H9 (cell line): ENCODE results near the gene TMPRSS11B. TPM values are rescaled to one million over a fixed set of nuclear protein-coding genes. Genes with fewer than 3 reads are reported as not detected.

ENCODE experiments used
- DNase-seq: peaks from one replicate; pipeline ENCODE4 v3.0.0-alpha.2; 2017
- H2AFZ ChIP-seq: one replicate; pipeline ENCODE4 v1.6.1; 2013; ENCODE audit warnings: mild to moderate bottlenecking, low read length, control low read depth, moderate library complexity
- H2AK5ac ChIP-seq: 2 replicates; pipeline ENCODE4 v1.6.1; 2013; ENCODE audit warnings: low read length, control low read depth, mixed read lengths; ENCODE audit not compliant: insufficient read length
- H2BK120ac ChIP-seq: one replicate; pipeline ENCODE4 v1.6.1; 2013; ENCODE audit warnings: low read depth, mild to moderate bottlenecking, low read length, control low read depth, inconsistent platforms; ENCODE audit not compliant: poor library complexity, severe bottlenecking
- H2BK12ac ChIP-seq: 2 replicates; pipeline ENCODE4 v1.6.1; 2013; ENCODE audit warnings: low read length, control low read depth, mixed read lengths, low read depth; ENCODE audit not compliant: insufficient read length
- H2BK15ac ChIP-seq: 2 replicates; pipeline ENCODE4 v1.6.1; 2013; ENCODE audit warnings: low read depth, low read length, control low read depth
- H2BK20ac ChIP-seq: one replicate; pipeline ENCODE4 v1.6.1; 2013; ENCODE audit warnings: low read depth, mild to moderate bottlenecking, low read length, control low read depth, inconsistent platforms; ENCODE audit not compliant: poor library complexity, severe bottlenecking
- H2BK5ac ChIP-seq: 2 replicates; pipeline ENCODE4 v1.6.1; 2013; ENCODE audit warnings: low read length, control low read depth, mixed read lengths; ENCODE audit not compliant: insufficient read length
- H3K14ac ChIP-seq: 2 replicates; pipeline ENCODE4 v1.6.1; 2013; ENCODE audit warnings: low read length, control low read depth; ENCODE audit not compliant: insufficient read depth
- H3K18ac ChIP-seq: 2 replicates; pipeline ENCODE4 v1.6.1; 2013; ENCODE audit warnings: low read depth, mild to moderate bottlenecking, mixed read lengths, low read length, control low read depth; ENCODE audit not compliant: insufficient read length
- H3K23ac ChIP-seq: 2 replicates; pipeline ENCODE4 v1.6.1; 2013; ENCODE audit warnings: low read length, control low read depth, mixed read lengths, low read depth; ENCODE audit not compliant: insufficient read length
- H3K23me2 ChIP-seq: 2 replicates; pipeline ENCODE4 v1.6.1; 2013; ENCODE audit warnings: low read depth, mild to moderate bottlenecking, mixed read lengths, low read length, control low read depth; ENCODE audit not compliant: insufficient read length, poor library complexity, severe bottlenecking
- H3K27ac ChIP-seq: 2 replicates; pipeline ENCODE4 v1.5.1; 2013; ENCODE audit warnings: low read length, control low read depth, mixed read lengths, low read depth; ENCODE audit not compliant: insufficient read length
- H3K27me3 ChIP-seq: 2 replicates; pipeline ENCODE4 v1.6.1; 2013; ENCODE audit warnings: low read length, control low read depth, inconsistent platforms; ENCODE audit not compliant: insufficient read depth
- H3K4ac ChIP-seq: 2 replicates; pipeline ENCODE4 v1.6.1; 2013; ENCODE audit warnings: low read depth, mild to moderate bottlenecking, control low read depth, inconsistent platforms, low read length, moderate library complexity
- H3K4me1 ChIP-seq: 2 replicates; pipeline ENCODE4 v1.6.1; 2013; ENCODE audit warnings: low read length, control low read depth, inconsistent platforms; ENCODE audit not compliant: insufficient read depth
- H3K4me2 ChIP-seq: 2 replicates; pipeline ENCODE4 v1.6.1; 2013; ENCODE audit warnings: low read length, control low read depth, mixed read lengths; ENCODE audit not compliant: insufficient read length, insufficient read depth
- H3K56ac ChIP-seq: 2 replicates; pipeline ENCODE4 v1.6.1; 2013; ENCODE audit warnings: low read depth, mild to moderate bottlenecking, mixed read lengths, low read length, control low read depth; ENCODE audit not compliant: insufficient read length
- H3K79me1 ChIP-seq: 2 replicates; pipeline ENCODE4 v1.6.1; 2013; ENCODE audit warnings: low read depth, mild to moderate bottlenecking, moderate library complexity, low read length, control low read depth, inconsistent platforms; ENCODE audit not compliant: insufficient read depth, poor library complexity, severe bottlenecking
- H3K79me2 ChIP-seq: 2 replicates; pipeline ENCODE4 v1.6.1; 2013; ENCODE audit warnings: low read length, control low read depth, inconsistent platforms; ENCODE audit not compliant: insufficient read depth
- H3K9ac ChIP-seq: 2 replicates; pipeline ENCODE4 v1.6.1; 2013; ENCODE audit warnings: low read length, control low read depth, mixed read lengths; ENCODE audit not compliant: insufficient read length; ENCODE audit errors: extremely low read depth
- H3K9me3 ChIP-seq: one replicate; pipeline ENCODE4 v1.6.1; 2013; ENCODE audit warnings: low read depth, low read length, inconsistent platforms; ENCODE audit not compliant: control insufficient read depth
- H3T11ph ChIP-seq: one replicate; pipeline ENCODE4 v1.6.1; 2013; ENCODE audit warnings: mild to moderate bottlenecking, low read length, control low read depth, inconsistent platforms
- H4K20me1 ChIP-seq: one replicate; pipeline ENCODE4 v1.6.1; 2013; ENCODE audit not compliant: control insufficient read depth, insufficient read length, insufficient read depth
- H4K5ac ChIP-seq: 2 replicates; pipeline ENCODE4 v1.6.1; 2013; ENCODE audit warnings: low read depth, mild to moderate bottlenecking, mixed read lengths, low read length, control low read depth; ENCODE audit not compliant: insufficient read length
- H4K8ac ChIP-seq: replicated peaks from 2 replicates; pipeline ENCODE4 v1.6.1; 2013; ENCODE audit warnings: low read length, control low read depth, mixed read lengths, low read depth; ENCODE audit not compliant: insufficient read length
- H4K91ac ChIP-seq: 2 replicates; pipeline ENCODE4 v1.6.1; 2013; ENCODE audit warnings: low read depth, mild to moderate bottlenecking, moderate library complexity, mixed read lengths, low read length, control low read depth; ENCODE audit not compliant: insufficient read length
- H3K27ac Mint-ChIP-seq, 3 experiments: 2 replicates in 2 of 3; 3 replicates in 1 of 3; pipeline ENCODE4 v1.8.0; 2020 to 2021; ENCODE audit warnings: mixed read lengths in 3 of 3, mild to moderate bottlenecking in 1 of 3, moderate library complexity in 1 of 3
- H3K27me3 Mint-ChIP-seq: 2 replicates; pipeline ENCODE4 v1.8.0; 2021; ENCODE audit warnings: low read depth, mild to moderate bottlenecking, moderate library complexity, mixed read lengths
- H3K36me3 Mint-ChIP-seq, 3 experiments: 2 replicates in 2 of 3; 3 replicates in 1 of 3; pipeline ENCODE4 v1.8.0; 2020 to 2021; ENCODE audit warnings: low read depth in 3 of 3, mixed read lengths in 3 of 3; ENCODE audit not compliant: insufficient read depth in 1 of 3
- H3K4me1 Mint-ChIP-seq, 2 experiments: 2 replicates each; pipeline ENCODE4 v1.8.0; 2020; ENCODE audit warnings: mixed read lengths in 2 of 2
- H3K4me3 Mint-ChIP-seq, 2 experiments: 2 replicates in 1 of 2; 3 replicates in 1 of 2; pipeline ENCODE4 v1.8.0; 2020 to 2021; ENCODE audit warnings: mild to moderate bottlenecking in 2 of 2, mixed read lengths in 2 of 2, moderate library complexity in 1 of 2
- H3K9me3 Mint-ChIP-seq, 2 experiments: 2 replicates in 1 of 2; 3 replicates in 1 of 2; pipeline ENCODE4 v1.8.0; 2020; ENCODE audit warnings: mild to moderate bottlenecking in 2 of 2, mixed read lengths in 2 of 2, moderate library complexity in 1 of 2
- WGBS: extraction: QIAGEN DNeasy Blood & Tissue Kit; methylation state at CpG from one replicate; pipeline ENCODE4 v1.1.7; 2013; ENCODE audit warnings: missing lambda C conversion rate, low lambda C conversion rate, mixed read lengths; ENCODE audit not compliant: insufficient read length; ENCODE audit errors: extremely low coverage; 5-methylcytosine and 5-hydroxymethylcytosine counted together
- total RNA-seq: library from RNA; stranded (reverse); gene quantifications from 2 replicates; pipeline ENCODE4 v1.2.1, GENCODE V29; 2021
- TF ChIP-seq, protein P1 (sequence below): fragments of 200-600 bp; sonication (generic); conservative IDR thresholded peaks from 3 replicates; pipeline ENCODE4 v1.8.0; 2021; ENCODE audit warnings: antibody characterized with exemption, mild to moderate bottlenecking

The TMPRSS11B gene
- total RNA-seq, 1 experiment from 2014 or later, result not detected

GRCh38 chr4:68291256-68291655 lies 45.8 kb upstream of the TMPRSS11B start:
- Histone ChIP-seq H3K14ac (no peak overlapping the region), H3T11ph (no peak overlapping the region), H3K9me3 (no peaks in the 10 kb centered on the region), H3K79me1 (no peaks in the 10 kb centered on the region), H3K27ac (no peak overlapping the region), H3K4ac (no peak overlapping the region), H3K23ac (no peak overlapping the region), H3K4me2 (no peak overlapping the region), H2BK5ac (no peak overlapping the region), H2BK20ac (no peak overlapping the region), H3K27me3 (peaks cover 1% of the 10 kb centered on the region; the same call in 1 of the 2 replicates), H3K9ac (no peak overlapping the region), H2BK12ac (no peak overlapping the region), H2AFZ (no peak overlapping the region), H4K5ac (no peak overlapping the region), H3K18ac (no peak overlapping the region), H2BK15ac (no peak overlapping the region), H3K23me2 (no peaks in the 10 kb centered on the region), H3K4me1 (no peaks in the 10 kb centered on the region), H4K91ac (no peak overlapping the region), H3K79me2 (no peaks in the 10 kb centered on the region), H2BK120ac (no peak overlapping the region), H2AK5ac (no peak overlapping the region), H4K8ac (no peak overlapping the region), H3K56ac (no peak overlapping the region), H4K20me1 (no peaks in the 10 kb centered on the region)
- no CpG with 5 or more reads among the region's 1 CpG for WGBS
- DNase-seq, result no peak
- Mint-ChIP-seq H3K36me3 (peaks cover 6 to 10% (median 9%) of the 10 kb centered on the region in 3 experiments; a peak in 4 of 7 replicates), H3K4me1 (peaks cover 4 to 5% of the 10 kb centered on the region in 2 experiments), H3K27ac (no peak overlapping the region), H3K9me3 (peaks cover 9 to 21% of the 10 kb centered on the region in 2 experiments; a peak in 4 of 5 replicates), H3K27me3 (peaks cover 10% of the 10 kb centered on the region), H3K4me3 (no peak overlapping the region)
- TF ChIP-seq, protein P1, sequence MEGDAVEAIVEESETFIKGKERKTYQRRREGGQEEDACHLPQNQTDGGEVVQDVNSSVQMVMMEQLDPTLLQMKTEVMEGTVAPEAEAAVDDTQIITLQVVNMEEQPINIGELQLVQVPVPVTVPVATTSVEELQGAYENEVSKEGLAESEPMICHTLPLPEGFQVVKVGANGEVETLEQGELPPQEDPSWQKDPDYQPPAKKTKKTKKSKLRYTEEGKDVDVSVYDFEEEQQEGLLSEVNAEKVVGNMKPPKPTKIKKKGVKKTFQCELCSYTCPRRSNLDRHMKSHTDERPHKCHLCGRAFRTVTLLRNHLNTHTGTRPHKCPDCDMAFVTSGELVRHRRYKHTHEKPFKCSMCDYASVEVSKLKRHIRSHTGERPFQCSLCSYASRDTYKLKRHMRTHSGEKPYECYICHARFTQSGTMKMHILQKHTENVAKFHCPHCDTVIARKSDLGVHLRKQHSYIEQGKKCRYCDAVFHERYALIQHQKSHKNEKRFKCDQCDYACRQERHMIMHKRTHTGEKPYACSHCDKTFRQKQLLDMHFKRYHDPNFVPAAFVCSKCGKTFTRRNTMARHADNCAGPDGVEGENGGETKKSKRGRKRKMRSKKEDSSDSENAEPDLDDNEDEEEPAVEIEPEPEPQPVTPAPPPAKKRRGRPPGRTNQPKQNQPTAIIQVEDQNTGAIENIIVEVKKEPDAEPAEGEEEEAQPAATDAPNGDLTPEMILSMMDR, result no peak
